ENCODE measurements around the gene ELFN2. TPM values are rescaled to one million over a fixed set of nuclear protein-coding genes. Genes with fewer than 3 reads are reported as not detected.

ELFN2 gene
- total RNA-seq, 2 donors from 2014 or later = not detected

- Histone ChIP-seq H3K36me3 (no peaks in the 10 kb centered on the region), H3K4me3 (no peak overlapping the region), H3K4me1 (no peaks in the 10 kb centered on the region), H3K27ac (no peak overlapping the region), H3K9me3 (no peaks in the 10 kb centered on the region), H3K27me3 (no peaks in the 10 kb centered on the region)
- no peak for DNase-seq (ENCODE audit: low spot score)
- no peak for TF ChIP-seq CTCF (IDR thresholded peaks at IDR 0.05)
Observed at GRCh38 chr22:37388538-37388937, 38.7 kb downstream of the ELFN2 start.

- no peak for TF ChIP-seq CTCF (IDR thresholded peaks at IDR 0.05)
- Histone ChIP-seq H3K4me3 (no peak overlapping the region), H3K36me3 (no peaks in the 10 kb centered on the region), H3K27me3 (no peaks in the 10 kb centered on the region), H3K4me1 (no peaks in the 10 kb centered on the region), H3K9me3 (no peaks in the 10 kb centered on the region), H3K27ac (no peak overlapping the region)
- no peak for DNase-seq (ENCODE audit: low spot score)
Observed at GRCh38 chr22:37387793-37388192, 39.5 kb downstream of the ELFN2 start.

GRCh38 chr22:37386441-37386840 is 40.8 kb downstream of the ELFN2 start:
- TF ChIP-seq CTCF (IDR thresholded peaks at IDR 0.05) = no peak
- Histone ChIP-seq H3K4me1 (no peaks in the 10 kb centered on the region), H3K36me3 (no peaks in the 10 kb centered on the region), H3K4me3 (no peak overlapping the region), H3K27me3 (no peaks in the 10 kb centered on the region), H3K9me3 (no peaks in the 10 kb centered on the region), H3K27ac (no peak overlapping the region)
- DNase-seq (ENCODE audit: low spot score) = no peak

- Histone ChIP-seq H3K27ac (no peak overlapping the region), H3K27me3 (no peaks in the 10 kb centered on the region), H3K36me3 (no peaks in the 10 kb centered on the region), H3K9me3 (no peaks in the 10 kb centered on the region), H3K4me3 (no peak overlapping the region), H3K4me1 (no peaks in the 10 kb centered on the region)
- TF ChIP-seq CTCF (IDR thresholded peaks at IDR 0.05) = no peak
- no peak for DNase-seq (ENCODE audit: low spot score)
Observed at GRCh38 chr22:37384691-37385090, 42.6 kb downstream of the ELFN2 start.

- Histone ChIP-seq H3K4me1 (no peaks in the 10 kb centered on the region), H3K4me3 (no peak overlapping the region), H3K36me3 (no peaks in the 10 kb centered on the region), H3K27ac (no peak overlapping the region), H3K27me3 (no peaks in the 10 kb centered on the region), H3K9me3 (no peaks in the 10 kb centered on the region)
- no peak for DNase-seq (ENCODE audit: low spot score)
- TF ChIP-seq CTCF (IDR thresholded peaks at IDR 0.05) = no peak
Observed at GRCh38 chr22:37383341-37383740, 43.9 kb downstream of the ELFN2 start.

- Histone ChIP-seq H3K27ac (no peak overlapping the region), H3K4me1 (peaks cover 0 to 3% of the 10 kb centered on the region in 2 donors), H3K9me3 (no peaks in the 10 kb centered on the region), H3K36me3 (no peaks in the 10 kb centered on the region), H3K4me3 (no peak overlapping the region), H3K27me3 (peaks cover 0 to 3% of the 10 kb centered on the region in 2 donors)
- no peak for TF ChIP-seq CTCF (IDR thresholded peaks at IDR 0.05)
- DNase-seq (ENCODE audit: low spot score) = no peak
Observed at GRCh38 chr22:37381489-37381888, 45.8 kb downstream of the ELFN2 start.

All from right atrium auricular region (tissue), 2 donors.